Right cardiac atrium (tissue), 5 donors: ENCODE results near the gene CSNK1D. TPM values are rescaled to one million over a fixed set of nuclear protein-coding genes. Genes with fewer than 3 reads are reported as not detected.

Source experiments
- ATAC-seq, 2 donors: fragments of 200-7000 bp; cut with Tn5 transposase; one replicate each; pipeline versions ENCODE4 v1.8.0 to v1.9.1; 2020; ENCODE audit warnings: moderate library complexity in 2 of 2, mild to moderate bottlenecking in 1 of 2
- DNase-seq, 3 donors: peaks; one replicate each; pipeline ENCODE4 v3.0.0-alpha.2; 2020
- H3K27ac ChIP-seq: one replicate; pipeline ENCODE4 v1.5.1; 2013; ENCODE audit warnings: mild to moderate bottlenecking, low read length, control low read depth, moderate library complexity
- H3K27me3 ChIP-seq: one replicate; pipeline ENCODE4 v1.6.1; 2013; ENCODE audit not compliant: control insufficient read depth, insufficient read depth
- H3K4me1 ChIP-seq: one replicate; pipeline ENCODE4 v1.6.1; 2013; ENCODE audit warnings: low read length; ENCODE audit not compliant: control insufficient read depth, insufficient read depth
- H3K4me3 ChIP-seq: one replicate; pipeline ENCODE4 v1.5.1; 2013; ENCODE audit warnings: low read length, control low read depth
- H3K9me3 ChIP-seq: one replicate; pipeline ENCODE4 v1.6.1; 2013; ENCODE audit warnings: low read length; ENCODE audit not compliant: control insufficient read depth
- WGBS: extraction: QIAGEN DNeasy Blood & Tissue Kit; methylation state at CpG from one replicate; pipeline ENCODE4 v1.1.7; 2013; 5-methylcytosine and 5-hydroxymethylcytosine counted together
- intact Hi-C, 4 donors: fragments of 100-400 bp; cut with DNase I; formaldehyde crosslinking; loops; one replicate each; pipeline versions ENCODE4 v1.11.0 to v1.14.0; 2022 to 2023
- polyA plus RNA-seq: library from polyadenylated mRNA; stranded (reverse); fragments of 200-250 nt; gene quantifications from one replicate; pipeline ENCODE4 v1.2.3, GENCODE V29; 2013
- total RNA-seq, 4 donors: library from RNA; stranded (reverse); fragmentation: NEBNext Ultra II Directional; extraction: Animal tissue kit (Norgen Biotek cat#: 25700); gene quantifications; one replicate each; pipeline ENCODE4 v1.2.1, GENCODE V29; 2021
- donor health status: healthy with polysubstance abuse.
- donor health status: DM: no; HTN: yes; CAD: no.
- donor health status: DM: no; HTN: no; CAD: no.
- donor health status: DM: no; HTN: yes; CAD: no; lungs with severe emphysema.
- donor health status: DM: yes; HTN: yes; CAD: no.

CSNK1D gene
- total and polyA plus RNA-seq, 5 donors: 61.7 to 81.7 (median 73.3) TPM

- Histone ChIP-seq H3K9me3 (no peaks in the 10 kb centered on the region), H3K27me3 (no peaks in the 10 kb centered on the region), H3K4me1 (peaks cover 4% of the 10 kb centered on the region), H3K27ac (peak overlapping the region; percentile 94), H3K4me3 (peak overlapping the region; percentile 91)
- DNase-seq (peak in 2 of 3 donors; percentile 47 to 55), ATAC-seq (no peak)
- 88% methylated on average over 19 of the region's 19 CpGs for WGBS
- intact Hi-C loops: loop anchor here in 1 of 4 donors (10.0 kb wide), 1 partner anchor 57 kb away; no protein-coding TSS in a partner anchor
Observed at GRCh38 chr17:82291582-82292250, 18.2 kb upstream of the CSNK1D start.

DNA sequence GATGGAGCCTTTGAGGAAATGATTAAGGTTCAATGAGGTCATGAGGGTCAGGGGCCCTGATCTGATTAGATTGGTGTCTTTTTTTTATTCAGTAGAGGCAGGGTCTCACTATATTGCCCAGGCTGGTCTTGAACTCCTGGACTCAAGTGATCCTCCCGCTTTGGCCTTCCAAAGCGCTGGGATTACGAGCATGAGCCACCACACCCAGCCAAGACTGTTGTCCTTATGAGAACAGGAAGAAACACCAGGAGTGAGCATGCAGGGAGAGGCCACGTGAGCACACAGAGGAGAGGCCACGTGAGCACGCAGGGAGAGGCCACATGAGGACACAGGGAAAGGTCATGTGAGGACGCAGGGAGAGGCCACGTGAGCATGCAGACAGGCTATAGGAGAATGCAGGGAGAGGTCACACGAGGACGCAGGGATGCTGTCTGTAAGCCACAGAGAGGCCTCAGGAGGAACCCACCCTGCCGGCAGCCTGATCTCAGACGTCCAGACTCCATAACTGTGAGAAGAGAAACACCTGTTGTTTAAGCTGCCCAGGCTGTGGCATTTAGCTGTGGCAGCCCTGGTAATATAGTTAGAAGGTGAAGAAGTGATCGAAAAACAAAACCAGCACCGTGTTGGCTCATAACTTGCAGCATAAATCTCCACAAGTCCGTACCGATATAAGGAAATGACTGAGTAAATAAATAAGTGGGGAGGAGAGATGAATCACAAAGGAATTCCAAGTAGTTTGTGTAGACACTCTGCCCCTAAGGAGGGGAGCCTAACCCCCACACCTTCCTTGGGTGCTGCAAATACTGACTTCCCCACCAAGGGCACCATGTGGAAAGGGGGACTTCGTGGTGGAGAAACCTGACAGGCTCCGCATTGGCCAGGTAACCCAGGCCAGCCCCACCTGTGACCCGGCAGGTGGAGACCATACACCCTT, 14.6 kb upstream of the CSNK1D start:
- intact Hi-C loops: no loop called here
- DNase-seq (peak; percentile 63 to 86 (median 85)), ATAC-seq (peak in 1 of 2 donors; percentile 10)
- Histone ChIP-seq H3K27ac (peak overlapping the region; percentile 57), H3K9me3 (no peaks in the 10 kb centered on the region), H3K4me1 (peaks cover 4% of the 10 kb centered on the region), H3K4me3 (no peak overlapping the region), H3K27me3 (no peaks in the 10 kb centered on the region)
- 56% methylated on average over 19 of the region's 19 CpGs for WGBS

DNA sequence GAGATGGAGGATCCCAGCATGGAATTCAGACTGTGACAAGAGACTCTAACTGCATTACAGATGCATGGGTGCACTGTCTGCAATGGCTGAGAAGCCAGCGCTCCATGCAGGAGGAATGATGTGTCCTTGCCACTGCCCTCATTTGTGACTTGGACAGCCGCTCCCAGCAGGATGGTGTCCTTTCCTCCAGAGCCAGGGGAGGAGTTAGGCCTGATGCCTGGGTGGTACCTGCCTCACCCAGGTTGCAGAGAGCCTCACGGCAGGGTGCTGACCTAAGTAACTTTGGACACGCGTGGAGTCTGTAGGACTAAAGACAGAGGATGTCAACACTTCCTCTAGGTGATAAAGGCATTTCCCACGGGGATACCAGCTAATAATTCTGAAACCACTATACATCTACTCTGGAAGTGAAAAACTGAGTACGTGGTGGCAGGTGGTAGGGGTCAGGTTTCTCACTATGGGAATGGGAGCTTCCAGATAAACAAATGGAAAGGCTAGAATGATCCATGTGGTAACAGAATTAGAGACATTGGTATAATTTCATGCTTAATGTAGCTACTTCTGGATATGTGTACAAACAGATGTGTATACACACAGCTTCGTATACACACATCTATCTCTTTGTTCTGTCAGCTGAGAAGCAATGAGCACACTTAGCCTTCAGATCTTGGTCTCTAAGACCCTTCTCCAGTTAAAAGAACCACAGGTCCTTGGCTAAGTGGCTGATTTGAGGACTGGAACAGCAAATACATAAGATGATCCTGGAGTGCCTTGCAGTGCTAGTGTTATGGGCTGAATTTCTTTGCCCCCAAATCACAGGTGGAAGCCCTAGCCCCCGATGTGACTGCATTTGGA, 13.7 kb upstream of the CSNK1D start:
- Histone ChIP-seq H3K4me1 (peaks cover 4% of the 10 kb centered on the region), H3K4me3 (no peak overlapping the region), H3K27me3 (no peaks in the 10 kb centered on the region), H3K27ac (peak overlapping the region; percentile 48), H3K9me3 (no peaks in the 10 kb centered on the region)
- ATAC-seq (no peak), DNase-seq (peak in 1 of 3 donors; percentile 13)
- WGBS: 70% methylated on average over 9 of the region's 9 CpGs
- intact Hi-C loops: no loop called here

GRCh38 chr17:82285141-82285540, 11.6 kb upstream of the CSNK1D start:
- no peak for DNase-seq
- no peaks in the 10 kb centered on the region for H3K27me3 ChIP-seq
- no peak overlapping the region for H3K27ac ChIP-seq
- H3K4me1 ChIP-seq: peaks cover 4% of the 10 kb centered on the region
- intact Hi-C loops: no loop called here
- H3K4me3 ChIP-seq: no peak overlapping the region
- ATAC-seq: no peak
- 61% methylated on average over 8 of the region's 8 CpGs for WGBS
- no peaks in the 10 kb centered on the region for H3K9me3 ChIP-seq

DNA sequence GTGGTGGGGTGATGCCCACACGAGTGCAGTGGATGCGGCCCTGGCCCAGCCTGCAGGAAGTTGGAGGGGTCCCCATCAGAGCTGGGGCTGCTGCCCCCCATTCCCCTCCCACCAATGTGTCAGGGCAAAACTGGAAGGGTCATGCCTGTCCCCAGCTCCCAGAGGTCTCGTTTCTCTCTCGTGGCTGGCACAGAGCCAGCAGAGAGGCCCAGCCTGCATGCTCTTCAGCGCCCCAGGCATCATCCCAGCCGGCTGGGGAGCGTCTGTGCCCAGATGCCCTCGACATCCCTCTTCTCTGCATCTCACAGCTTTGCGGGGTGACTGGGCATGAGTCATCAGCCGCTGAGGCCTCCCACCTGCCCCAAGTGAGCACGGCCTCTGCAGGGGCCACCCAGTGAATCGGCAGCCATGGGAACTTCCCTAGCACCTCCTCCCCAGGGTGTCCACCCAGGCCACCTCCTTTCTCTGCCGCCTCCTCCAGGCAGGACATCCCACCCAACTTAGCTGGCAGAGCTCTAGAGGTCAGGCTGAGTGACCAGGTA, 9.8 kb upstream of the CSNK1D start:
- intact Hi-C loops: no loop called here
- WGBS: 41% methylated on average over 13 of the region's 13 CpGs
- DNase-seq: peak in 1 of 3 donors; percentile 69
- Histone ChIP-seq H3K27ac (no peak overlapping the region), H3K9me3 (no peaks in the 10 kb centered on the region), H3K4me3 (no peak overlapping the region), H3K4me1 (peaks cover 2% of the 10 kb centered on the region), H3K27me3 (no peaks in the 10 kb centered on the region)
- peak; percentile 7 to 17 for ATAC-seq

- Histone ChIP-seq H3K9me3 (no peaks in the 10 kb centered on the region), H3K4me1 (no peaks in the 10 kb centered on the region), H3K27ac (no peak overlapping the region), H3K4me3 (no peak overlapping the region), H3K27me3 (no peaks in the 10 kb centered on the region)
- intact Hi-C loops: no loop called here
- 91% methylated on average over 25 of the region's 25 CpGs for WGBS
- DNase-seq (peak in 1 of 3 donors; percentile 29), ATAC-seq (peak in 1 of 2 donors; percentile 21)
Observed at GRCh38 chr17:82282239-82283207, 9.0 kb upstream of the CSNK1D start.

- Histone ChIP-seq H3K27ac (no peak overlapping the region), H3K9me3 (no peaks in the 10 kb centered on the region), H3K4me1 (no peaks in the 10 kb centered on the region), H3K27me3 (no peaks in the 10 kb centered on the region), H3K4me3 (no peak overlapping the region)
- DNase-seq (peak in 1 of 3 donors; percentile 16), ATAC-seq (peak in 1 of 2 donors; percentile 15)
- 78% methylated on average over 22 of the region's 22 CpGs for WGBS
- intact Hi-C loops: no loop called here
Observed at GRCh38 chr17:82281502-82282238, 8.2 kb upstream of the CSNK1D start.

DNA sequence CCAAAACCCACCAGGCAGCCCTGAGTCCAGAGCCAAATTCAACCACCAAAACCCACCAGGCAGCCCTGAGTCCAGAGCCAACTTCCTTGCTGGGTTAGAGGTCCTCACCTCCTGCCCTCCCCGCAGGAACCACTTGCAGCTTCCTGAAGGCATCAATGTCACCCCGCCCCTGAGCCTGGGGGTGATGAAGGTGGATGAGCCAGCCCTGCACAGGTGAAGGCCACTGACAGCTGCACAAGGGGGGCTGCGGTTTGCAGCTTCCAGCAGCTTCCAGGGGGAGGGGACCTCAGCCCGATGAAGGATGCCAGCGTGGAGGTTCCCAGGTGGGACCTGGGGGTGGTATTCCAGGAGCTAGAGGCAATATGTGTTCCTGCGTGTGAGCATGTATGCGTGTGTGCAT, 7.6 kb upstream of the CSNK1D start:
- 77% methylated on average over 7 of the region's 7 CpGs for WGBS
- no peak overlapping the region for H3K27ac ChIP-seq
- no peaks in the 10 kb centered on the region for H3K9me3 ChIP-seq
- DNase-seq (peak in 1 of 3 donors; percentile 41), ATAC-seq (no peak)
- intact Hi-C loops: no loop called here
- no peaks in the 10 kb centered on the region for H3K27me3 ChIP-seq
- no peak overlapping the region for H3K4me3 ChIP-seq
- no peaks in the 10 kb centered on the region for H3K4me1 ChIP-seq

- H3K4me3 ChIP-seq: no peak overlapping the region
- peak in 1 of 3 donors; percentile 14 for DNase-seq
- 95% methylated on average over 8 of the region's 8 CpGs for WGBS
- no peaks in the 10 kb centered on the region for H3K4me1 ChIP-seq
- no peak for ATAC-seq
- intact Hi-C loops: no loop called here
- H3K9me3 ChIP-seq: no peaks in the 10 kb centered on the region
- no peak overlapping the region for H3K27ac ChIP-seq
- no peaks in the 10 kb centered on the region for H3K27me3 ChIP-seq
Observed at GRCh38 chr17:82280537-82280936, 7.0 kb upstream of the CSNK1D start.
